Gastroesophageal sphincter (tissue), 4 donors: ENCODE results near the gene OR2AT4. TPM values are rescaled to one million over a fixed set of nuclear protein-coding genes. Genes with fewer than 3 reads are reported as not detected.

Experiments used
- ATAC-seq: fragments of 150-250 bp; one replicate; pipeline ENCODE4 v1.9.1; 2016; ENCODE audit warnings: mild to moderate bottlenecking, moderate library complexity
- H3K27ac ChIP-seq, 4 donors: fragments of 200-600 bp; sonication (generic) in 3 of 4; 1 replicate in 3 of 4; 2 replicates in 1 of 4; pipeline ENCODE4 v1.5.1; 2016 to 2019
- H3K27me3 ChIP-seq: fragments of 200-600 bp; sonication (generic); one replicate; pipeline ENCODE4 v1.5.1; 2019
- H3K36me3 ChIP-seq, 2 donors: fragments of 200-600 bp; sonication (generic); one replicate each; pipeline ENCODE4 v1.5.1; 2019; ENCODE audit warnings: control low read depth in 1 of 2
- H3K4me1 ChIP-seq, 3 donors: fragments of 200-600 bp; sonication (generic); 1 replicate in 2 of 3; 2 replicates in 1 of 3; pipeline ENCODE4 v1.5.1; 2016 to 2019; ENCODE audit warnings: control low read depth in 2 of 3
- H3K4me3 ChIP-seq, 2 donors: fragments of 200-600 bp; sonication (generic); one replicate each; pipeline ENCODE4 v1.5.1; 2019; ENCODE audit warnings: mild to moderate bottlenecking in 1 of 2, moderate library complexity in 1 of 2
- H3K9me3 ChIP-seq, 3 donors: fragments of 200-600 bp; sonication (generic); one replicate each; pipeline ENCODE4 v1.5.1; 2017 to 2019; ENCODE audit warnings: control low read depth in 2 of 3
- CTCF ChIP-seq, 4 experiments: fragments of 200-600 bp in 2 of 4; fragments of 450-650 bp in 2 of 4; sonication (generic) in 1 of 4; IDR thresholded peaks; one replicate each; pipeline ENCODE4 v1.5.1; 2017 to 2019; ENCODE audit warnings: antibody characterized with exemption in 4 of 4, mild to moderate bottlenecking in 2 of 4, moderate library complexity in 2 of 4
- EP300 ChIP-seq: sonication (generic); formaldehyde crosslinking; IDR thresholded peaks from one replicate; pipeline ENCODE4 v1.6.1; 2017; ENCODE audit warnings: antibody characterized with exemption, mild to moderate bottlenecking
- POLR2A ChIP-seq, 2 donors: fragments of 450-650 bp; IDR thresholded peaks; one replicate each; pipeline ENCODE4 v1.6.1; 2017; ENCODE audit warnings: antibody characterized with exemption in 2 of 2, mild to moderate bottlenecking in 2 of 2, moderate library complexity in 1 of 2
- POLR2AphosphoS5 ChIP-seq: sonication (generic); formaldehyde crosslinking; IDR thresholded peaks from one replicate; pipeline ENCODE4 v1.6.1; 2017; ENCODE audit warnings: antibody characterized with exemption
- WGBS, 2 donors: methylation state at CpG; one replicate each; pipeline ENCODE4 v1.1.5; 2018; ENCODE audit warnings: low coverage in 1 of 2; 5-methylcytosine and 5-hydroxymethylcytosine counted together
- total RNA-seq, 4 donors: library from RNA; depleted of rRNA; stranded (reverse); fragments of >200 nt; gene quantifications; one replicate each; pipeline ENCODE4 v1.1.0, GENCODE V29; 2016

The OR2AT4 gene
- total RNA-seq, 4 donors from 2014 or later: not detected

GRCh38 chr11:75076671-75077070 lies 20.0 kb downstream of the OR2AT4 start:
- H3K27ac ChIP-seq: no peak overlapping the region
- no peaks in the 10 kb centered on the region for H3K9me3 ChIP-seq
- H3K27me3 ChIP-seq: peaks cover 13% of the 10 kb centered on the region
- H3K4me3 ChIP-seq: no peak overlapping the region
- ATAC-seq: no peak
- TF ChIP-seq EP300 (no peak), POLR2AphosphoS5 (no peak), POLR2A (IDR thresholded peaks at IDR 0.05) (no peak), CTCF (IDR thresholded peaks at IDR 0.05) (no peak)
- no peaks in the 10 kb centered on the region for H3K36me3 ChIP-seq
- no peaks in the 10 kb centered on the region for H3K4me1 ChIP-seq

- 81 to 82% methylated on average over 2 to 3 of the region's 3 CpGs for WGBS, 2 donors
- TF ChIP-seq POLR2AphosphoS5 (no peak), POLR2A (IDR thresholded peaks at IDR 0.05) (no peak), EP300 (no peak), CTCF (IDR thresholded peaks at IDR 0.05) (no peak)
- no peaks in the 10 kb centered on the region for H3K36me3 ChIP-seq
- no peak overlapping the region for H3K27ac ChIP-seq
- H3K9me3 ChIP-seq: no peaks in the 10 kb centered on the region
- H3K4me1 ChIP-seq: no peaks in the 10 kb centered on the region
- H3K4me3 ChIP-seq: no peak overlapping the region
- H3K27me3 ChIP-seq: peaks cover 25% of the 10 kb centered on the region
- ATAC-seq: no peak
These were observed 23.1 kb downstream of the OR2AT4 start for GRCh38 chr11:75073459-75074190.

- Histone ChIP-seq H3K27ac (no peak overlapping the region), H3K27me3 (peaks cover 25% of the 10 kb centered on the region), H3K4me3 (no peak overlapping the region), H3K36me3 (no peaks in the 10 kb centered on the region), H3K9me3 (no peaks in the 10 kb centered on the region), H3K4me1 (no peaks in the 10 kb centered on the region)
- no peak for TF ChIP-seq POLR2A (IDR thresholded peaks at IDR 0.05)
- TF ChIP-seq EP300: no peak
- TF ChIP-seq CTCF (IDR thresholded peaks at IDR 0.05): no peak
- TF ChIP-seq POLR2AphosphoS5: no peak
- ATAC-seq: no peak
- WGBS, 2 donors: 10% methylated on average over 2 of the region's 2 CpGs; no CpG with 5 or more reads in 1 of the 2 donors
These were observed 24.1 kb downstream of the OR2AT4 start for GRCh38 chr11:75072582-75072981.

- Histone ChIP-seq H3K36me3 (no peaks in the 10 kb centered on the region), H3K4me3 (no peak overlapping the region), H3K27ac (no peak overlapping the region), H3K27me3 (peaks cover 36% of the 10 kb centered on the region), H3K9me3 (no peaks in the 10 kb centered on the region), H3K4me1 (no peaks in the 10 kb centered on the region)
- no peak for TF ChIP-seq CTCF (IDR thresholded peaks at IDR 0.05)
- no peak for TF ChIP-seq EP300
- TF ChIP-seq POLR2A (IDR thresholded peaks at IDR 0.05): no peak
- TF ChIP-seq POLR2AphosphoS5: no peak
- WGBS, 2 donors: 51 to 86% methylated on average over 2 to 4 of the region's 4 CpGs
- no peak for ATAC-seq
These were observed 27.2 kb downstream of the OR2AT4 start for GRCh38 chr11:75069473-75069872.

- Histone ChIP-seq H3K4me3 (no peak overlapping the region), H3K9me3 (no peaks in the 10 kb centered on the region), H3K27me3 (peaks cover 37% of the 10 kb centered on the region), H3K4me1 (no peaks in the 10 kb centered on the region), H3K27ac (no peak overlapping the region), H3K36me3 (no peaks in the 10 kb centered on the region)
- ATAC-seq: no peak
- TF ChIP-seq CTCF (IDR thresholded peaks at IDR 0.05) (no peak), EP300 (no peak), POLR2AphosphoS5 (no peak), POLR2A (IDR thresholded peaks at IDR 0.05) (no peak)
These were observed 27.7 kb downstream of the OR2AT4 start for GRCh38 chr11:75068993-75069392.
